RPMI8226 (cell line): Measurements from ENCODE around the gene TOPBP1.
"Not testable (repeated sequence)": the region's sequence is repeated elsewhere in the genome, so short reads cannot be mapped to it uniquely, and the experiment has no call there.

Source experiments
- DNase-seq: peaks from one replicate; pipeline ENCODE4 v3.0.0-alpha.2; 2015

TOPBP1 gene

DNA sequence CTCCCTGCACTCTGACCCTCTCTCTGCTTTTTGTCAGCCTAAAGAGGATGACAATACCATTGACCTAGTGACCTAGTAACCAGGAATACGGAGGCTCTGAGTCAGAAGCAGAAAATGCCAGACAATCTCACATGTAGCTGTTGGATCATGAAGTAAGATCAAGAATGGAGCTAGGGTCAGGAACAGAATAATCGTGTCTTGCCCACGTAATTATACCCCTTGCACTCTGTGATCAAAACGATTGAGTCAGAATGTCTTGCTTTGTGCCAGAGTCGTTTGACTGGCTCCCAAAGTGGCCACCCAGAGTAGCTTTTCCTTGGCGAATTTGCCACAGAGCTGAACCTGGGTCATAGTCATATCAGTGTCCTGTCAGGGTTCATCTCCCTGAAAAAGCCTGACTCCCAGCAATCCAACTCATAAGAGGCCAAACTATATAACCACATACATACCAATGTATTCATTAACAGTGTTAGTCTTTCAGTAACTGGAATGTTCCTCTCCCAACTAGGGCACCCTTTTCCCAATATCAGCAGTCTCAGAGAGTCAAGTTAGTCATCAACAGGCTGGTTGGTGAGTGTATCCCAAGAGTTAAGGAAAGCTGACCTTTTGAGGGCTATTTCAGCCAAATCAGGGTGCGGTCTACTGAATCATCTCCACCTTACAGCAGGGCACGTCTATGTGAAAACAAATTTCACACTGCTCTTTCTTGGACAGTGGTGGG, 93.3 kb downstream of the TOPBP1 start:
- DNase-seq: no peak

DNA sequence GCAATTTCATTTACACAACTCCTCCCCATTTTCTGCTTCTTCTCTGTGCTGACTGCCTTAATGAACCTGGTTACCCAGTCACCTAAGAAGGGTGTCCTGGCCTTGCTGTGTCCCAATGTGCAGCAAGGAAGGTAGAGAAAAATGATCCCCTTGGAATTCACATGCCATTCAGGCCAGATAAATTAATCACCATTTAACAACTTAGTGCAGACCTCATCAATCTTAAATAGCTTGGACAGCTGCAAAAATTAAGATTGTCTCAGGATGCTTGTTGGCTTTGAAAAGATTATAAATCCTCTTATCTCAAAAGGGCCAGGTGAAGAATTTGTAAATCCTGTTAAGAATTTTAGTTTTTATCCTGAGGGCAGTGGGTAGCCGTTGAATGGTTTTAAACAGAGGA, 97.9 kb downstream of the TOPBP1 start:
- no peak for DNase-seq

DNA sequence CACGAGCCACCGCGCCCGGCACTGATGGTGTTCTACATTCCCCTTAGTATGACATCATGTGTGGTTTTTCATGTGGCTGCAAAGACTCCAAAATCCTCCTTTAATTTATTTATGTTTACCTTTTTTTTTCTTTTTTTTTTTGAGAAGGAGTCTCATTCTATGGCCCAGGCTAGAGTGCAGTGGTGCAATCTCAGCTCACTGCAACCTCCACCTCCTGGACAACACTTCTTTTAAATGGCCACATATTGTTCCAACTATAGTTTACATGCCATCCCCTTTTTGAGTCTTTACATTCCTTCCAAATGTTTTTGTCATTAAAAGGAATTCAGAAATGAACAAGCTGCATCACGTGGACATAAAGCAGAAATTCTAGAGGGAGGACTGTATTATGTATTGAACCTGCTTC, 98.6 kb downstream of the TOPBP1 start:
- DNase-seq: no peak

DNA sequence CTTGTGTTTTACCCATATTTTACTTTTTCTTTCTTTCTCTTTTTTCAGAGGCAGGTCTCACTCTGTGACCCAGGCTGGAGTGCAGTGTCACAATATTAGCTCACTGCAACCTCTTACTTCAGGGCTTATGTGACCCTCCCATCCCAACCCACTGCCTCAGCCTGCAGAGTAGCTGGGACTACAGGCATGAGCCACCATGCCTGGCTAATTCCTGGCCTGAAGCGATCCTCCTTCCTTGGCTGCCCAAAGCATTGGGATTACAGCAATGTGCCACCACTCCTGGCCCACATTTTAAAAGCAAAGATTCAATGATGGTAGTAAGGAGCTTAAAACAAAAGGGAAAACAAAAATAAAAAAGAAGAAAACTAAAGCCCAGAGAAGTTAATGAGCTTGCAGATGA, 99.4 kb downstream of the TOPBP1 start:
- DNase-seq: no peak

DNA sequence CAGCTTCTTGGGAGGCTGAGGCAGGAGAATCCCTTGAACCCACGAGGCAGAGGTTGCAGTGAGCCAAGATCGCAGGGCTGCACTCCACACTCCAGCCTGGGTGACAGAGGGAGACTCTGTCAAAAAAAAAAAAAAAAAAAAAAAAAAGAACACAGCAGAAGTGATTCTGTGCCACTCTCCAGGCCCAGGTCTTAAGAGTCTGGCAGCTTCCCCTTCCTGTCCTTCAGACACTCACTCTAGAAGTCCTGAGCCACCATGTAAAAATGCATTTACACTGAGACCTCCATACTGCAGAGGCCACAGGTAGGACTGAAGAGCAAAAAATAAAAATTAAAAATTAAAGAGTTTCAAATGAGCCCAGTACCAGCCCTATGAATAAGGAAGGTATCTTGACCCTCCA, 100.1 kb downstream of the TOPBP1 start:
- DNase-seq: no peak

DNA sequence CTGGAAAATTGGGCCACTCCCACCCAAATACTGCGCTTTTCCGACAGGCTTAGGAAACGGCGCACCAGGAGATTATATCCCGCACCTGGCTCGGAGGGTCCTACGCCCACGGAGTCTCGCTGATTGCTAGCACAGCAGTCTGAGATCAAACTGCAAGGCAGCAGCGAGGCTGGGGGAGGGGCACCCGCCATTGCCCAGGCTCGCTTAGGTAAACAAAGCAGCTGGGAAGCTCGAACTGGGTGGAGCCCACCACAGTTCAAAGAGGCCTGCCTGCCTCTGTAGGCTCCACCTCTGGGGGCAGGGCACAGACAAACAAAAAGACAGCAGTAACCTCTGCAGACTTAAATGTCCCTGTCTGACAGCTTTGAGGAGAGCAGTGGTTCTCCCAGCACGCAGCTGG, 110.2 kb downstream of the TOPBP1 start:
- DNase-seq: not testable (repeated sequence)
